ENCODE data around the gene GZMB.

DNA sequence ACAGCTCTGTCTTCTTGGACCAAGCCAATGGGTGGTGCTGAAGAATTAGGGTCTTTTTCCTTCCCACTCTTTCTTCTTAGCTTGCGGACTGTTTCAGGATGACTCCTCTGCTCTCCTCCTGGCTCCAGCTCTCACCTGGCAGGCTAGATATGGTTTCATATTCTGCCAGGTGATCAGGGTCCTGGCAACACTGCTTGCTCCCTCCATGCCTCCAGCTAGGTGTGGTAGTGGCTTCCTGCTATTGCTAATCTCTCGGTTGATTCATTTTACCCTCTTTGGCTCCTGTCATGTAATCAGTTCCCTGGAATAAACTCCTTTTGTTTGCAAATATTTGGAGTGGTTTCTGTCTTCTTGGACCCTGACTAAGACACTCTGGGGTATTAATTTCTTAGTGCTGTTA is 20.2 kb downstream of the GZMB start:
- TF ChIP-seq, protein P1, sequence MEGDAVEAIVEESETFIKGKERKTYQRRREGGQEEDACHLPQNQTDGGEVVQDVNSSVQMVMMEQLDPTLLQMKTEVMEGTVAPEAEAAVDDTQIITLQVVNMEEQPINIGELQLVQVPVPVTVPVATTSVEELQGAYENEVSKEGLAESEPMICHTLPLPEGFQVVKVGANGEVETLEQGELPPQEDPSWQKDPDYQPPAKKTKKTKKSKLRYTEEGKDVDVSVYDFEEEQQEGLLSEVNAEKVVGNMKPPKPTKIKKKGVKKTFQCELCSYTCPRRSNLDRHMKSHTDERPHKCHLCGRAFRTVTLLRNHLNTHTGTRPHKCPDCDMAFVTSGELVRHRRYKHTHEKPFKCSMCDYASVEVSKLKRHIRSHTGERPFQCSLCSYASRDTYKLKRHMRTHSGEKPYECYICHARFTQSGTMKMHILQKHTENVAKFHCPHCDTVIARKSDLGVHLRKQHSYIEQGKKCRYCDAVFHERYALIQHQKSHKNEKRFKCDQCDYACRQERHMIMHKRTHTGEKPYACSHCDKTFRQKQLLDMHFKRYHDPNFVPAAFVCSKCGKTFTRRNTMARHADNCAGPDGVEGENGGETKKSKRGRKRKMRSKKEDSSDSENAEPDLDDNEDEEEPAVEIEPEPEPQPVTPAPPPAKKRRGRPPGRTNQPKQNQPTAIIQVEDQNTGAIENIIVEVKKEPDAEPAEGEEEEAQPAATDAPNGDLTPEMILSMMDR (IDR thresholded peaks at IDR 0.05): no peak
- no peak for TF ChIP-seq POLR2A (IDR thresholded peaks at IDR 0.05)

All from thyroid gland (tissue), 4 donors.